Measurements from ENCODE around the gene INSIG2.

The INSIG2 gene

DNA sequence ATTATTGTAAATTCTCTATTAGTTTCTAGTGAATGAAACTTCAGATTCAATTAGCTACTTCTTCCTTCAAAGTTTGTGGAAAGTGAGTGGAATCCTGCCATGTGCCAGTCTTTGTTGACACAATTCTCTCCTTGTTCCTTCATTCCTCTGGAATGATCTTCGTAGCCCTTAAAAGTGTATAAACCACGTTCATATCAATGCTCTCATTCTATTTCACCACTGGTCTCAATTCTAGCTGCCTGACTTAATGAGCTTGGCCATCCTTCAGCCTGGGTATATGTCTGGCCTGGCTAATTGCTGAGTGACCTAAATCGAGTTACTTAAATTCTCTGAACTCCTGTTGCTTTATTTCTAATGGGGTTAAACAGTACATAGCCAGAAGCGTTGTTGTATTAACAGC lies 43.5 kb downstream of the INSIG2 start:
- no peak for DNase-seq

DNA sequence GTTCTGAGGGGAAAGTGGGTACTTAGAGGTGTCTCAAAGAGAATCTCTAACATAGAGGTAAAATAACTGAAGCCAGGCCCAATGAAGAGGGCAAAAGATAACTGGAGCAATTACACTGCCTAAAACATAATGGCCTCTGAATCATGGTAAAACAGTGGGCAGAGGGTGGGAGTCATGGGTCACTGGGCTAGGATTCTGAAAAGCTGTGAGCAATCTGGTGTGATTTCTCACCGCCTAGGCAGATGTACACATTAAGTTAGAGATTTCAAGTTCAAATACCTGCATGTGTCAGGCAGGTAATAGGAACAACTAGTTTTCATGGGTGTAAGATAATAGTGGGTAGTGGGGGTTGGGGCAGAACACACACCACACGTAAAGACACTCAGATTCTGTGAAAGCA lies 45.6 kb downstream of the INSIG2 start:
- no peak for DNase-seq

DNA sequence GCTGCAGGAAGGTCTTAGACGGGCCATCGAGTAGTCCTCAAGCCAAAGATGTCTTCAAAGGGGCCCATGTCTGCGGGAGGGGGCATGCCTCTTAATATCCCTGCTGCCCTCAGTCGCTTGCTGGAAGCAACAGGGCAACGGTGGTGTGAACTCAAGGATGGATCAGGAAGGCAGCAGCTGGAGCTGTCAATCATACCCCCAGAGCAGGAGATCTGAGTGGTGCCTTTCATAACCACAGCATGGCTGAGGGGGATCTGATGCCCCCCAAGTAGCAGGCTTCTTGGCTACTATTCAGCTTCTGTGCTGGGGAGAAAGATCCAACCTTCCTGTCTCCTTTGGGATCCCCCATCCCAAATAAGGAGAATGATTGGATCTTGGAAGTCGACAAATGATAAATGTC lies 46.4 kb downstream of the INSIG2 start:
- no peak for DNase-seq

- no peak for DNase-seq
Measured at GRCh38 chr2:118145207-118145606, 56.9 kb downstream of the INSIG2 start.

DNA sequence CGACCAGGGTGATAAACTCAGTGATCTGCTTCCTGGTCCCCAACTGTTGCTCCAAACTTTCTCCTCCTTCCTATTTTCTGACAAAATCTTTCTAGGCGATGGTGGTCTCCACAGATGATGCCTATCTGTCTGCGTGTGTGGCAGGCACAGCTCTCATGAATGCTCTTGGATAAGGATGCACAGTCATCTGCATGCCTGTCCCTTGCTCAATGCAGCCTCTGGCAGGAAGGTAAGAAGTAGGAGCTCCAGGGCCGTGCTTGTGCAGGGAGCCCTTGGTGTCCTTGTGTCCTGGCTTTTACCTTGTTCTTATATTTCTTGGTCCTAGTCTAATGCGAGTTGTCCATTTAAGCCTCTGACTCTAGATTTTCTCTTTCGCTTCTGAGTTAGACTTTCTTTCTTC lies 57.5 kb downstream of the INSIG2 start:
- DNase-seq: no peak

- no peak for DNase-seq
Measured at GRCh38 chr2:118146315-118147283, 58.3 kb downstream of the INSIG2 start.

DNA sequence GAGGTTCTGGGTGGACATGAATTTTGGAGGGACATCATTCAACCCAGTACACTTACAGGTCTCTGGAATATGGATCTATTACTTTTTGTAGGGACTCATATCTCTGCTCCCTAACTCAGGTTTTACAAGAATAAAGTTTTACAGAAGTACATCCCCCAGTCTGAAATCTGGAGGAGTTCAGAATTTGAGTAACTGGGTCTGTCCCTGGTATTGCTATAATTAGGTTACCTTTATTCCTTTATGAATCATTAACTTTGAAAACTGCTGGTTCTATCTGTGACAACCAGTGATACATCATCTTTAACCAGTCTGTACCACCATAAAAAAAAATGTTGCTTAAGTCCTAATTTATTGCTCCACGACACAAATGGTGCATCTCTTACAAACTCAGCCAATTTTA lies 59.9 kb downstream of the INSIG2 start:
- DNase-seq: no peak

DNA sequence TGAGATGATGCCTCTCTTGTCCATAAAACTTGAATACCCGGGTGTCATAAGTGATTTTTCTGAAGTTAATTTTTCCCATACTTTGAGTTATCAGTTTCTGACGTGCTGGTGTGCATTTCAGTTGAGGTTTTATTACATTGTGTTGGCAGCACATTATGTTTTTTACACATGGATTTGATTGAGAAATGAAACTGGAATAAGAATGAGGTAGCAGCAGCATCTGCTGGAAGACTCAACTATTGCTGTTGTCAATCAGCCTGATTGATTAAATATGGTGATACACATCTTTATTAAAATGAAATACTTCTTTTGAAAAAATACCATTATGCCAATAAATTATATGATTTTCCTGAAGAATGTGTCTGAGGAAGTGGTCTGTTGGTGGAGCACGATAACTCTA lies 60.5 kb downstream of the INSIG2 start:
- no peak for DNase-seq

GRCh38 chr2:118150294-118150693 lies 62.0 kb downstream of the INSIG2 start:
- no peak for DNase-seq

DNA sequence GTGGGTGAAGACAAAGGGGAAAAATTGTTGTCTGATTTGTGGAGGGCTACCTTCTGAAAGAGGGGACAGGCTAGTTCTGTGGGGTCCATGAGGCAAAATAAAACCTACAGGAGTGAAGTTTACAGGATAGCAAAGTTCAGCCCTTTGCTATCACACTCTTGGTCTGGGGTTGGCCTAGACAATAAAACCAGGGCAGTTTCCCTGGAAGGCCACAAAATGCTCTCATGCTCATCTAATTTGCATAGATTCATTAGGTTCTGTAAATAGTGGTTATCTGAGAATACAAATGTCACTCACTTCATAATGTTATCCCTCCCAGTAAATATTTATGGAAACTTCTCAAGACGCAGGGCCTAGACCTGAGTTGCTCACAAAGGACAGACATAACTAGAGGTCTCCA lies 63.6 kb downstream of the INSIG2 start:
- no peak for DNase-seq

DNA sequence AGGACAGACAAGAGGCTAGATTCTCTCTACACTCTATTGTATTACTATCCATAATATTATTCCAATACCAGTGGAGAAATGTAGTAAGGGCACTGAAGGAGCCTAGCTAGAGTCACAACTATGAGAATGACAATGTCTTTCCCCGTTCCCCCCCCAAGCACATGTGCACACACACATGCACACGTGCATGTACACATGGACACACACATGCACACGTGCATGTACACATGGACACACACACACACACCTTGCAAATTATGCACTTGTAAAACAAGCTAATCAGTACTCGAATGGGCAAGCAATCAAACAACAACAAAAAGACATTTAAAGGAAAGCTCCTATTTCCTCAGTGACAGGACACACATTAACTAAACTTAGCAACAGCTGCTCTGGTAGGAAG lies 65.2 kb downstream of the INSIG2 start:
- DNase-seq: no peak

DNA sequence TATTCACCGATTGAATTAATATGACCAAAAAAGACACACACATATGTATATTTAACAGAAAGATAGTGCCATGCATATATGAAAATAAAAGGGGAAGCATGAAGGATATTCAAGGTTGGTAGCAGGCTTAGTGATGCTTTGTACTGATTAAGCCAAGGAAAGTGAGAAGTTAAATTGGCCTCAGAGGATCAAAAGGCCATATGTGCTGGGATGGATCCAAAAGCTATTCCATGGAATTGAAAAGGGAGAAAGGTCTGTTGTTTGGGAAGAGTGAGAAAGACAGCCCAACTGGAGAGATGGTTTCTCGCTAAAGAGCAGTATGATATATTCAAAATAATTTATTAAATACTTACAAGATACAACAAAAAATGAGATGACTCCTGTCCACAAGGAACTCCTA lies 65.9 kb downstream of the INSIG2 start:
- DNase-seq: no peak

Data from CD4-positive, alpha-beta T cell treated with Interleukin-17A for 1 hour (primary cell).